BE2C (cell line): ENCODE results near the gene DUSP22.

Experiments used
- DNase-seq: peaks from one replicate; pipeline ENCODE4 v3.0.0-alpha.2; 2020
- H3K27me3 ChIP-seq: fragments of 250-450 bp; sonication (Bioruptor Pico); 2 replicates; pipeline ENCODE4 v1.5.1; 2020; ENCODE audit warnings: mild to moderate bottlenecking
- H3K36me3 ChIP-seq: fragments of 250-450 bp; sonication (Bioruptor Pico); 2 replicates; pipeline ENCODE4 v1.5.1; 2020; ENCODE audit warnings: mild to moderate bottlenecking
- H3K4me1 ChIP-seq: fragments of 250-450 bp; sonication (Bioruptor Pico); 2 replicates; pipeline ENCODE4 v1.5.1; 2020
- H3K4me3 ChIP-seq: 2 replicates; pipeline ENCODE4 v1.5.1; 2011; ENCODE audit warnings: low read depth, low read length
- H3K9me3 ChIP-seq: fragments of 250-450 bp; sonication (Bioruptor Pico); 2 replicates; pipeline ENCODE4 v1.5.1; 2020
- TF ChIP-seq, protein P1 (sequence below): IDR thresholded peaks from 2 replicates; pipeline ENCODE4 v1.5.1; 2012; ENCODE audit warnings: mild to moderate bottlenecking, low read depth, low read length

DUSP22 gene

GRCh38 chr6:330948-331347 is 38.7 kb downstream of the DUSP22 start:
- peaks cover 26% of the 10 kb centered on the region for H3K27me3 ChIP-seq
- peaks cover 3% of the 10 kb centered on the region; the same call in 1 of the 2 replicates for H3K9me3 ChIP-seq
- no peak for DNase-seq
- H3K36me3 ChIP-seq = no peaks in the 10 kb centered on the region
- no peak overlapping the region for H3K4me3 ChIP-seq
- TF ChIP-seq, protein P1, sequence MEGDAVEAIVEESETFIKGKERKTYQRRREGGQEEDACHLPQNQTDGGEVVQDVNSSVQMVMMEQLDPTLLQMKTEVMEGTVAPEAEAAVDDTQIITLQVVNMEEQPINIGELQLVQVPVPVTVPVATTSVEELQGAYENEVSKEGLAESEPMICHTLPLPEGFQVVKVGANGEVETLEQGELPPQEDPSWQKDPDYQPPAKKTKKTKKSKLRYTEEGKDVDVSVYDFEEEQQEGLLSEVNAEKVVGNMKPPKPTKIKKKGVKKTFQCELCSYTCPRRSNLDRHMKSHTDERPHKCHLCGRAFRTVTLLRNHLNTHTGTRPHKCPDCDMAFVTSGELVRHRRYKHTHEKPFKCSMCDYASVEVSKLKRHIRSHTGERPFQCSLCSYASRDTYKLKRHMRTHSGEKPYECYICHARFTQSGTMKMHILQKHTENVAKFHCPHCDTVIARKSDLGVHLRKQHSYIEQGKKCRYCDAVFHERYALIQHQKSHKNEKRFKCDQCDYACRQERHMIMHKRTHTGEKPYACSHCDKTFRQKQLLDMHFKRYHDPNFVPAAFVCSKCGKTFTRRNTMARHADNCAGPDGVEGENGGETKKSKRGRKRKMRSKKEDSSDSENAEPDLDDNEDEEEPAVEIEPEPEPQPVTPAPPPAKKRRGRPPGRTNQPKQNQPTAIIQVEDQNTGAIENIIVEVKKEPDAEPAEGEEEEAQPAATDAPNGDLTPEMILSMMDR = no peak
- no peaks in the 10 kb centered on the region for H3K4me1 ChIP-seq

GRCh38 chr6:331622-332521 is 39.6 kb downstream of the DUSP22 start:
- H3K27me3 ChIP-seq = peaks cover 26% of the 10 kb centered on the region
- no peak for DNase-seq
- H3K36me3 ChIP-seq = no peaks in the 10 kb centered on the region
- no peaks in the 10 kb centered on the region for H3K4me1 ChIP-seq
- TF ChIP-seq, protein P1 = no peak
- H3K9me3 ChIP-seq = no peaks in the 10 kb centered on the region; the same call in 1 of the 2 replicates
- no peak overlapping the region for H3K4me3 ChIP-seq

DNA sequence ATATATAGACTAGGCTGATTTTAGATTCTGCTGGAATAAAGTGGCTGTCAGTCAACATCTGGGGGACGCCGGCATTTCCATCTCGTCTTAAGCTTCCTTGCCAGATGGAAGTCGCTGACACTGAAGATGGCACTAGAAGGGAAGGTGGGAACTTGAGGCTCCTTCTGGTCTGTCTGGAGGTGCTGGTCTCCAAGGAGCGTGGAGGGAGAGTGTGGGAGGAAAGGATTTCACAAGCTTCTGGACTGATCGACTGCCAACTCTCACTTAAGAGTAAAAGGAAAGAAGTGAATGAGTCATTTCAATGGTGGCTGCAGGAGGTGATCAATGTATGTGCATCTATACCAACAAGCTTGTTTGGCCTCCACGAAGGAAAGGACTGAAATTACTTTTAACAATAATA is 40.4 kb downstream of the DUSP22 start:
- peaks cover 26% of the 10 kb centered on the region for H3K27me3 ChIP-seq
- no peaks in the 10 kb centered on the region for H3K4me1 ChIP-seq
- TF ChIP-seq, protein P1 = no peak
- H3K9me3 ChIP-seq = no peaks in the 10 kb centered on the region
- DNase-seq = no peak
- no peak overlapping the region for H3K4me3 ChIP-seq
- H3K36me3 ChIP-seq = no peaks in the 10 kb centered on the region

- Histone ChIP-seq H3K27me3 (peaks cover 22% of the 10 kb centered on the region), H3K36me3 (no peaks in the 10 kb centered on the region), H3K9me3 (no peaks in the 10 kb centered on the region), H3K4me1 (no peaks in the 10 kb centered on the region), H3K4me3 (no peak overlapping the region)
- no peak for DNase-seq
- TF ChIP-seq, protein P1 = no peak
These were observed 41.2 kb downstream of the DUSP22 start for GRCh38 chr6:333379-334002.

DNA sequence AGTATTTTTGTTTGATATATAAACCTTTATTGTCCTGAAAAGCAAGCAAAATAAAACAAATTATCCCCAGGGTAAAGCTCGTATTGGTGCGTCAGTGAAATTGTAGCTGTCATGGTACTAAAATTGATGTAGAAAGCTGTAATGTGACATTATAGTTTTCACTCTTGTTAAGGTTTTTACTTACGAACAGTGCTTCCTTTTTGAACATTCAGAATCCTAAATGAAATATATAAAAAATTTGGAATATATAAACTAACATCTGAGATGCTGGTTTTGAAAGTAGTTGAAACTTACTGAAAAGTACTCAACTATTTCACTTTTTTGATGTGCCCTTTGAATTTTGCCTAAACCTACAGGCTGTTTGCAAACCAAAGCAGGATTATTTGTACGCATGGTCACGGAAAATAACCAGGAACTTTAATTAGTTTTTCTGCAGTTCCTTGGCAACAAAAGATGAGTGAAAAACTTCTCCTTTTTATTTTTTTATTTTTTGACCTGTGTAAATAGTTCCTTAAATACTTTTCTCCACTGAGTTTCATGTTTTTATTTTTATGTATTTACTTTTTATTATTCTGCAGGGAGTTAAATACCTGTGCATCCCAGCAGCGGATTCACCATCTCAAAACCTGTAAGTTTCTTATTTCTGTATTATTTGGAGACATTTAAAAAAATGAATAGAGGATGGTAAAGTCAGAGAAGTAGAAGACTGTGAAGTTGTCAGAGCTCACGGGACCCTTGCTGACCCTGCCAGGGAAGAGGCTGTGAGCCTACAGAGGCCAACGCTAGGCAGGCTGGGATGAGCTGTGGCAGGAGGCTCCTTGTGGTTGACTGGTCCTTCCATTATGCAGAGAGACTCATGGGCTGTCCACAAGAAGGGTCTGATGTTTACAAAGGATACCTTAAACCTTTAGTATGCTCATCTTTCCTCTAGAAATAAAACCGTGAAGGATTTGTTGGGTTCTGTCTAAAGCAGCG is 42.5 kb downstream of the DUSP22 start:
- Histone ChIP-seq H3K27me3 (peaks cover 12% of the 10 kb centered on the region), H3K4me3 (no peak overlapping the region), H3K4me1 (no peaks in the 10 kb centered on the region), H3K36me3 (no peaks in the 10 kb centered on the region), H3K9me3 (no peaks in the 10 kb centered on the region)
- TF ChIP-seq, protein P1 = no peak
- no peak for DNase-seq
